Stimulated activated CD4-positive, alpha-beta T cell treated with anti-CD3 and anti-CD28 coated beads, Interleukin-15, amount 100 ng/mL, for 1 hour (primary cell): ENCODE results near the gene OSBPL2.

ENCODE experiments used
- DNase-seq, 2 donors: peaks; one replicate each; pipeline ENCODE4 v3.0.0-alpha.2; 2020; ENCODE audit warnings: low read depth in 1 of 2, low spot score in 1 of 2

The OSBPL2 gene

DNA sequence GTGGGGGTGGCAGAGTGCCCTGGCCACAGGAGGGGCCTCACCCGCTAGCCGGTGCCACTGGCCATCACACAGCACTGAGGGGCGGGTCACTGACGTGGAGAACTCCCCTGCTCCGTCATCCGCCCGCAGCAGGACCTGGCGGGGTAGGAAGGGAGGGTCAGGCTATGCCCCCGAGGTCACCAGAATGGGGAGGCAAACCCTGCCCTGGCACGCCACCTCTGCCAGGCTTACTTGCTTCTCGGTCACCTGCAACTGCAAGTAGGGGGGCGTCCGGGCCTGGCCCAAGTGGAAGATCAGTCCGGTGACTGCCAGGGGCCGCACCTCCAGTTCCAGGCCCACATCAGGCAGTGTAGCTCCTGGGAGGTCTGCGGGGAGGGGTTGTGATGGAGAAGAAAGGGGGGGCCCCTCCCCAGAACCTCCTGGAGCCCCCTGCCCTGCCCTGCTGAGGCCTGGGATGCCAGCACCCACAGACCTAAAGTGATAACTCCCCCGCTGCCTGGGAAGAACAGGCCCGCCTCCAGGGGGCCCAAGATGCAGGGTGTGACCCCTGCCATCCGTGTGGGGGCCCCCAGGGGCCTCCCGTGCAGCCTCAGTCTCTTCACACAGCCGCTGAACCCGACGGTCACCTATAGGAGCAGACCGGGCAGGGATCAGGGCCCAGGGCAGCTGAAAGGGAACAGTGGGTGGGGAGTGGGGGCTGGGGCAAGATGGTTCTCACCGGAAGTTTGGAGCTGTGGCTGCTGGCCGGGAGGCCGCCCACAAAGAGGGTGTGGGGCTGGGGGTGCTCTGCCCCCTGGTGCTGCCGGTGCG lies 71.8 kb downstream of the OSBPL2 start:
- DNase-seq = no peak

GRCh38 chr20:62310757-62311121 lies 72.4 kb downstream of the OSBPL2 start:
- DNase-seq = no peak

- DNase-seq = no peak
Observed at GRCh38 chr20:62311150-62311549, 72.8 kb downstream of the OSBPL2 start.

- DNase-seq = no peak
Observed at GRCh38 chr20:62311832-62312661, 73.7 kb downstream of the OSBPL2 start.

DNA sequence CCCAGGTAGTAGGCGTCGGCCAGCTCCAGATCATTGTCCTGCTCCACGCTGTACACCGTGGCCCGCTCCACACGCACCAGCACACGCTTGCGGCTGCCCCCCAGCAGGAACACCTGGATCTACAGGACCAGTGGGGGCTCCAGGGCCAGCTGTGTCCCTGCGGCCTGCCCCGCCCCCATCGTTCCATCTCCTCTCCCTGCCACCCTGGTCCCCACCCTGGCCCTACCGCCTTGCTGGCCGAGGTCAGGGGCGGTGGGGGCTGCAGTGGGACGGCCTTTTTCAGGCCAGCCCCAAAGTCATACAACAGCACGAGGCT lies 74.3 kb downstream of the OSBPL2 start:
- no peak for DNase-seq

DNA sequence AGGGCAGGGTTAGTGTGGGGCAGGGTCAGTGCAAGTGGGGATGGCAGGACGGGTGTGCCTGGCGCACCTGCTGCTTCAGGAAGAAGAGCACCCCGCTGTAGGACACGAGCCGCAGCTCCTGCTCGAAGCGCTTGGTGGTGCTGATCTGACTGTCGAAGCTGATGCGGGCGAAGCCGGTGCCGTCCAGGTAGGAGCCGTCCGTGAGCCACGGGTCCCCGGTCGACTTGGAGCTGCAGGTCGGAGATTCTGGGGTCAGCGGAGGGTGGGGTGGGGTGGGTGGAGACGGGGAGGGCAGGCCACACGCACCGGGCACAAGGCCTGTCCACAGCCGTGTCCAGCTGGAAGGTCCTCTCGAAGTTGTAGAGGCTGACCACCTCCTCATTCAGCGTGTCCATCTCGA lies 74.7 kb downstream of the OSBPL2 start:
- no peak for DNase-seq

GRCh38 chr20:62313460-62314338 lies 75.4 kb downstream of the OSBPL2 start:
- no peak for DNase-seq

- DNase-seq = no peak
Observed at GRCh38 chr20:62314339-62314638, 76.0 kb downstream of the OSBPL2 start.

DNA sequence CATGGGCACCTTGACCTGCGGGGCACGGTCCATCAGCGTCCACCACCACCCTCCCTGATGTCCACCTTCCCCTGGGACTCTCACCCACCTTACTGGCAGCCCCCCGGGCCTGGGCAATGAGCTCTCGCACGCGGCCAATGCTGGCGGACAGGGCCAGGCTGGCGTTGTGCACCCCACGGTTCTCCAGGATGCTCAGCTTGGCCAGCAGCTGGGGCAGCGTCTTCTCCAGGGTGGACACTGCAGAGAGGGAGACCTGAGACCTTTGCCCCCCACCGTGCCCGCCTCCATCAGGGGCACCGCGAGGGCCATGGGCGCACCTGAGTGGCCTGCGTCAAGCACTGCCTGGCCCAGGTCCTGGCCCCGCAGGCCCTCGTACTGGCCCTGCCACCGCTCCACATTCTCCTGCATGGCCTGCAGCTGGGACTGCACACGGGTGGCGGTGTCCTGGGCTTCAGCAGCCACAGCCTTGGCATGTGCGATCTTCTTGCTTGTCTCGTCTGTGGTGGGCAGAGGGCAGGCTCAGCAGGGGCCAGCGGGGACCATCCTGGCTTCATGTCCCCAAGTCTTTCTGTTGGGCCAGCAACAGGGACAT lies 76.5 kb downstream of the OSBPL2 start:
- no peak for DNase-seq

DNA sequence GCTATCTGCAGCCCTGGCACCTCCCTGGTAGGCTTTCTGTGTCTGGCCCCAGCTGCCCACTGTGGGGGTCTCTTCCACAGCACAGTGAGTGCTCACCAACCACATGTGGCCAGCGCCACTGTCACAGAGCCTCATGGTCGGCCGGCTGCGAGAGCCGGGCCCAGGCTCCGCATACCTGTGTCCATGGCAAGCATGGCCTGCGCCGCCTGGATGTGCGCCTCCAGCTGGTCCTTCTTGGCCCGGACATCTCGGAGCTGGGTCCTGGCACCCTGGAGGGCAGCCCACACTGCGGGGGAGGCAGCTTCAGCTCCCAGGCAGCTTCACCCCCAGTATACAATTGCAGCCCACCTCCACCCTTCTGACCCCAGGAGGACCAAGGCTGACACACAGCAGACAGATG lies 77.5 kb downstream of the OSBPL2 start:
- no peak for DNase-seq

- DNase-seq = no peak
Observed at GRCh38 chr20:62316331-62317166, 78.2 kb downstream of the OSBPL2 start.

DNA sequence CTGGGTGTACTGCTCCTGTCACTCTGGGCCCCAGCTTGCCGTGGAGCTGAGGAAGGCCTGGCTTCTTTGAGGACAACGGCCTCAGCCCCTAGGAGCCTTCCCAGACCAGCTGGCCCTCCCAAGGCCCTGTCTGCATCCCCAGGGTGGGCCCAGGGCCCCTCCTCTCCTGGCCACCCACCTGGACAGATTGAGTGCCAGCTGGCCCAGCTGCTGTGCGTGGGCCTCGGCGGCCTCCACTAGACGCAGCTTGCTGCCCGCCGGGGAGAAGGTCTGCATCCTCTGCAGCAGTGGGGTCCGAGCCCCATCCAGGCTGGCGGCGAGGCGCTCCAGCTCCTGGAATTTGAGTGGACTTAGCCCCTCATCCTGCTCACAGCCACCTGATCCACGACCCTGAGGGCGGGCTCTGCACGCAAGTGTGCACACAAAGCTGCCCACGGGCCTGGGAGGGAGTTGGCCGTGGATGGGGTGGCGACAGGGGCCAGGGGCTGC lies 78.9 kb downstream of the OSBPL2 start:
- DNase-seq = no peak

DNA sequence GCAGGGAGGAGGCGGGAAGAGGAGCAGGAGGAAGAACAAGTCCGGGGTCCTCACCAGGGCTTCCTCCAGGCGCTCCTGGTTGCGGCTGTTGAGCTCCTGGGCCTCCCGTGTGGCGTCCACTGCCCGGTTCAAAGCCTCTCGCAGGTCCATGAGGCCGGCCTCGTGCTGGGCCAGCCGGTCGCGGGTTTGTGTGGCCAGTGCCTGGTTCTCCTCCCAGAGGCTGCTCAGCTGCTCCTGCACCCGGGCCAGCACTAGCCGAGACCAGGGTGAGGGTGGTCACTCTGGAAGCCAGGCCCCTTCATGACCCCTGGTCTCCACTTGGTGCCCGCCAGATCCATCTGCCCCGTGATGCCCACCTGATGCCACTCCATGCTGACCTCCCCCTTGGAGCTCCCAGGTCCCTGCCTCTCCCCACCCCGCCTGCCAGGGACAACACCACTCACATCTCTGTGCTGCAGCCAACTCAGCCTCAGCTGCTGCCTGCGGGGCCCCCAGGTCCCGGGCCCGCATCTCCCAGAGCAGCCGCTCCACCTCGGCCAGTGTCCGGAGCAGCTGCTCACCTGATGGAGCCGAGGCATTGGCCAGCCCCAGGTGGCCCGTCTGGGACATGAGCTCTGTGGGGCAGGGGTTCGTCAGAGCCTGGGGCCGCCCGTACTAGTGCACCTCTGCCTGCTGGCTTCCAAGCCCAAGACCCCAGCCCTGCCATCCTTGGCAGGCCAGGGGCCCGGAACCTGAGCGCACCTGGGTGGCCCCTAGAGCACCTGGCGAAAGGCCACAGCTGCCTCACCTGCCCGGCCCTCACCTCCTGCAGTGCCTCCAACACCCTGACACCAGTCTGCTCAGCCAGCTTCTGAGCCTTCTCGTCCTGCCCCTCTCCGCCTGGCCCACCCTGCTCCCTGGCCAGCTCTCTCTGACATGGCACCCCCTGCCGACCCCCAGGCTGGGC lies 80.4 kb downstream of the OSBPL2 start:
- no peak for DNase-seq

GRCh38 chr20:62319346-62319909 lies 81.1 kb downstream of the OSBPL2 start:
- no peak for DNase-seq

- DNase-seq = no peak
Observed at GRCh38 chr20:62320581-62321354, 82.4 kb downstream of the OSBPL2 start.

DNA sequence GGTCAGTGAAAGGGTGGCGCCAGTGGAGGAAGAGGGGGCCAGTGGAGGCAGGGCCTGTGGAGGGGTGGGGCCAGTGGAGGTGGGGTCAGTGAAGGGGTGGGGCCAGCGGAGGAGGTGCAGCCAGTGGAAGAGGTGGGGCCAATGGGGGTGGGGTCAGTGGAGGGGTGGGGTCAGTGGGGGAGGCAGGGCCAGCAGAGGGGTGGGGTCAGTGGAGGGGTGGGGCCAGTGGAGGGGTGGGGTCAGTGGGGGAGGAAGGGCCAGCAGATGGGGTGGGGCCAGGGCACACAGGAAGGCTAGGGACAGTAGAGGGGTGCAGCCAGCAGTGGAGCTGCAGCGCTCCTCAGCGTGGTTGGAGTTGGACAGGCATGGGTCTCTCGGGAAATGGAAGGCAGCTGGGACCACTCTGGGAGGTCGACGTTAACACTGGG lies 83.2 kb downstream of the OSBPL2 start:
- DNase-seq = no peak

GRCh38 chr20:62321975-62322374 lies 83.7 kb downstream of the OSBPL2 start:
- DNase-seq = no peak

GRCh38 chr20:62322492-62323041 lies 84.2 kb downstream of the OSBPL2 start:
- DNase-seq = no peak
